Adrenal gland (tissue), 12 donors: ENCODE measurements around the gene PCGF3. TPM values are rescaled to one million over a fixed set of nuclear protein-coding genes. Genes with fewer than 3 reads are reported as not detected.
A peak's percentile ranks its signal among the peaks of the same experiment; 100 is the strongest.
"Not testable (repeated sequence)": the region's sequence is repeated elsewhere in the genome, so short reads cannot be mapped to it uniquely, and the experiment has no call there.

Experiments used
- DNase-seq, 7 donors: peaks; one replicate each; pipeline ENCODE4 v3.0.0-alpha.2; 2019 to 2020
- H3K27ac ChIP-seq, 5 donors: fragments of 200-600 bp; sonication (generic) in 4 of 5; 1 replicate in 3 of 5; 2 replicates in 2 of 5; pipeline versions ENCODE4 v1.5.1 to v1.8.0; 2016 to 2020; ENCODE audit warnings: mild to moderate bottlenecking in 1 of 5
- H3K27me3 ChIP-seq: fragments of 200-600 bp; 2 replicates; pipeline ENCODE4 v1.8.0; 2021
- H3K36me3 ChIP-seq, 2 donors: fragments of 200-600 bp; replicated peaks in 1 of 2; 1 replicate in 1 of 2; 2 replicates in 1 of 2; pipeline versions ENCODE4 v1.5.1 to v1.8.0; 2018 to 2022
- H3K4me1 ChIP-seq, 2 donors: fragments of 200-600 bp; replicated peaks in 1 of 2; 1 replicate in 1 of 2; 2 replicates in 1 of 2; pipeline versions ENCODE4 v1.5.1 to v1.8.0; 2018 to 2021
- H3K4me3 ChIP-seq, 4 donors: fragments of 200-600 bp; sonication (generic) in 3 of 4; one replicate each; pipeline ENCODE4 v1.5.1; 2016 to 2018
- H3K9me3 ChIP-seq, 3 donors: fragments of 200-600 bp; sonication (generic) in 1 of 3; replicated peaks in 1 of 3; 1 replicate in 2 of 3; 2 replicates in 1 of 3; pipeline versions ENCODE4 v1.5.1 to v1.8.0; 2016 to 2021
- CTCF ChIP-seq, 6 experiments: fragments of 450-650 bp in 4 of 6; fragments of 200-600 bp in 2 of 6; sonication (generic) in 1 of 6; IDR thresholded peaks; 1 replicate in 5 of 6; 2 replicates in 1 of 6; pipeline versions ENCODE4 v1.5.1 to v1.8.0; 2016 to 2021; ENCODE audit warnings: antibody characterized with exemption in 6 of 6, mild to moderate bottlenecking in 2 of 6, moderate library complexity in 1 of 6
- POLR2A ChIP-seq, 2 donors: fragments of 450-650 bp; IDR thresholded peaks; one replicate each; pipeline ENCODE4 v1.6.1; 2017; ENCODE audit warnings: antibody characterized with exemption in 2 of 2, mild to moderate bottlenecking in 2 of 2, moderate library complexity in 1 of 2
- WGBS, 4 donors: extraction: QIAGEN DNeasy Blood & Tissue Kit in 2 of 4; methylation state at CpG; one replicate each; pipeline versions ENCODE4 v1.1.5 to v1.1.7; 2013 to 2017; 5-methylcytosine and 5-hydroxymethylcytosine counted together
- intact Hi-C, 2 donors: fragments of 100-400 bp; cut with DNase I; formaldehyde crosslinking; loops; one replicate each; pipeline versions ENCODE4 v1.14.1 to v1.15.0; 2022 to 2023
- polyA plus RNA-seq, 3 donors: library from polyadenylated mRNA; stranded (reverse); fragments of 200-250 nt in 2 of 3; fragments of 350-450 nt in 1 of 3; fragmentation: Illumina TruSeq in 1 of 3; extraction: RNeasy Lipid Tissue Mini Kit (QIAGEN cat#74804) in 1 of 3; gene quantifications; one replicate each; pipeline ENCODE4 v1.2.3, GENCODE V29; 2013 to 2014
- total RNA-seq, 9 donors: library from RNA; depleted of rRNA in 4 of 9; stranded (reverse); fragments of >200 nt in 4 of 9; fragments of 120-200 nt in 1 of 9; fragmentation: NEBNext Ultra II Directional in 1 of 9; extraction: Animal tissue kit (Norgen Biotek cat#: 25700) in 1 of 9; gene quantifications; one replicate each; pipeline versions ENCODE4 v1.1.0 to v1.2.4, GENCODE V29; 2013 to 2023
- donor health status: healthy with polysubstance abuse.
- donor health status: Bipolar disorder and iron deficiency.
- donor health status: DM: yes; HTN: yes; CAD: no.
- donor health status: DM: no; HTN: no; CAD: no.
- donor health status: DM: no; HTN: no; CAD: no.
- donor health status: DM: yes; HTN: yes; CAD: no.

Gene PCGF3
- total and polyA plus RNA-seq, 12 donors, result 26.4 to 178 (median 70.7) TPM

- DNase-seq, result no peak
- H3K4me1 ChIP-seq, result no peaks in the 10 kb centered on the region
- H3K9me3 ChIP-seq, result no peaks in the 10 kb centered on the region
- H3K27ac ChIP-seq, result no peak overlapping the region
- H3K27me3 ChIP-seq, result peaks cover 6% of the 10 kb centered on the region
- intact Hi-C loops, result no loop called here
- WGBS, 4 donors, result 82 to 87% (median 83%) methylated on average over 10 to 28 of the region's 28 CpGs
- H3K4me3 ChIP-seq, result no peak overlapping the region
- peaks cover 0 to 12% of the 10 kb centered on the region in 2 donors for H3K36me3 ChIP-seq
- TF ChIP-seq POLR2A (IDR thresholded peaks at IDR 0.05) (no peak), CTCF (IDR thresholded peaks at IDR 0.05) (no peak)
These were observed 38.6 kb upstream of the PCGF3 start for GRCh38 chr4:666822-667544.

GRCh38 chr4:667545-667925 is 38.1 kb upstream of the PCGF3 start:
- no peak for DNase-seq
- Histone ChIP-seq H3K9me3 (no peaks in the 10 kb centered on the region), H3K4me1 (no peaks in the 10 kb centered on the region), H3K27me3 (peaks cover 6% of the 10 kb centered on the region), H3K36me3 (peaks cover 0 to 18% of the 10 kb centered on the region in 2 donors), H3K27ac (no peak overlapping the region), H3K4me3 (no peak overlapping the region)
- intact Hi-C loops, result no loop called here
- TF ChIP-seq POLR2A (IDR thresholded peaks at IDR 0.05), result no peak
- no peak for TF ChIP-seq CTCF (IDR thresholded peaks at IDR 0.05)
- 60 to 68% (median 66%) methylated on average over 10 of the region's 10 CpGs for WGBS, 4 donors

- H3K4me3 ChIP-seq, DNase-seq, H3K4me1 ChIP-seq, intact Hi-C loops, H3K27ac ChIP-seq, H3K9me3 ChIP-seq, H3K27me3 ChIP-seq: not testable (repeated sequence)
- 89 to 94% (median 91%) methylated on average over 4 to 6 of the region's 6 CpGs for WGBS, 4 donors
- peaks cover 0 to 24% of the 10 kb centered on the region in 2 donors for H3K36me3 ChIP-seq
These were observed 37.4 kb upstream of the PCGF3 start for GRCh38 chr4:668219-668618.

- H3K9me3 ChIP-seq, H3K27ac ChIP-seq, intact Hi-C loops, H3K4me3 ChIP-seq, H3K27me3 ChIP-seq: not testable (repeated sequence)
- peak in 1 of 7 donors; percentile 24 for DNase-seq
- peaks cover 9 to 11% of the 10 kb centered on the region in 2 donors for H3K4me1 ChIP-seq
- 87 to 91% (median 90%) methylated on average over 11 of the region's 11 CpGs for WGBS, 4 donors
- H3K36me3 ChIP-seq, result peaks cover 0 to 24% of the 10 kb centered on the region in 2 donors
These were observed 35.6 kb upstream of the PCGF3 start for GRCh38 chr4:669806-670559.

GRCh38 chr4:671769-672168 is 33.9 kb upstream of the PCGF3 start:
- Histone ChIP-seq H3K36me3 (peaks cover 0 to 24% of the 10 kb centered on the region in 2 donors), H3K27me3 (no peaks in the 10 kb centered on the region), H3K9me3 (no peaks in the 10 kb centered on the region), H3K27ac (no peak overlapping the region), H3K4me3 (no peak overlapping the region), H3K4me1 (peaks cover 13 to 16% of the 10 kb centered on the region in 2 donors)
- WGBS, 4 donors, result 90 to 94% (median 93%) methylated on average over 3 of the region's 3 CpGs
- no peak for DNase-seq
- TF ChIP-seq CTCF (IDR thresholded peaks at IDR 0.05) (no peak), POLR2A (IDR thresholded peaks at IDR 0.05) (no peak)
- intact Hi-C loops, result no loop called here
